Measurements from ENCODE around the gene ZNF408. TPM values are rescaled to one million over a fixed set of nuclear protein-coding genes. Genes with fewer than 3 reads are reported as not detected.

Gene ZNF408
- total and polyA plus RNA-seq, 2 donors (not counting 3 experiments of a cell fraction or from before 2014, with no cell fraction given), result 7.8 to 10.9 TPM

DNA sequence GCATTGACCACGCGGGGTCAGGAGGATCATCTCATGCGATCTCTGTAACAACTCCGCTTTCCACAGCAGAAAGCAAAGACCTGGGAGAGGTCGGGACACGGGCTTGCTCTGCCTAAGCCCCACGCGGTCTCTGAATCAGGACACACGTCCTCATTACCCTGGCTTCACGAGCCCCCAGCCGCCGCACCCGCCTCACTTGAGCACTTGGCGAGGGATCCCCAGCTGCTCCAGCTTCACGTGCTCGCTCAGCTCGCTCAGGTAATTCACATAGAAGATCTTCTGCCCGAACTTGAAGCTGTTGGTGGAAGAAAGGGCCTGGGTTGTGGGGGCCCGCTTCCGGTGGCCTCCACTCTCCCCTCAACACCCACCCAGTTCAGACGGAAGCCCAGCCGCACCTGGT lies 20.0 kb upstream of the ZNF408 start:
- intact Hi-C loops (cut with micrococcal nuclease) (no loop called here), dilution Hi-C loops (cut with MboI; ENCODE audit: extremely low pct_ligation_motif_present, low sequenced_read_pairs) (no loop called here)
- H3K9me1 ChIP-seq (replicated peaks; ENCODE audit: control insufficient read depth, extremely low read depth, insufficient read depth, low read length), result no peaks in the 10 kb centered on the region
- ChIA-PET POLR2A (no interaction called here), CTCF (no interaction called here)
- TF ChIP-seq, protein P1, sequence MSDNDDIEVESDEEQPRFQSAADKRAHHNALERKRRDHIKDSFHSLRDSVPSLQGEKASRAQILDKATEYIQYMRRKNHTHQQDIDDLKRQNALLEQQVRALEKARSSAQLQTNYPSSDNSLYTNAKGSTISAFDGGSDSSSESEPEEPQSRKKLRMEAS (IDR thresholded peaks at IDR 0.05; ENCODE audit: insufficient read depth, insufficient read length), result no peak
- H2AFZ ChIP-seq (ENCODE audit: low read depth, low read length), result no peak overlapping the region
- no peaks in the 10 kb centered on the region for H3K79me2 ChIP-seq (ENCODE audit: control insufficient read depth, insufficient read depth, low read length)
- H3K9me3 ChIP-seq (replicated peaks; ENCODE audit: control insufficient read depth, insufficient read depth, low read length), result no peaks in the 10 kb centered on the region
- H4K20me1 ChIP-seq (replicated peaks; ENCODE audit: control insufficient read depth, extremely low read depth, insufficient read depth, low read length), result no peaks in the 10 kb centered on the region
- no peaks in the 10 kb centered on the region for H3K27me3 ChIP-seq (ENCODE audit: control insufficient read depth in 2 of 2, insufficient read depth in 2 of 2, low read length in 2 of 2)
- H3K4me3 ChIP-seq (replicated peaks in 1 of 3; ENCODE audit: insufficient read depth in 1 of 3, low read depth in 1 of 3, low read length in 3 of 3), result no peak overlapping the region
- FAIRE-seq (no peak), DNase-seq (ENCODE audit: low read depth, low spot score) (no peak)
- peaks cover 0 to 29% of the 10 kb centered on the region in 2 experiments for H3K36me3 ChIP-seq (ENCODE audit: control insufficient read depth in 2 of 2, extremely low read depth in 1 of 2, insufficient read depth in 2 of 2, low read length in 2 of 2)
- BruUV-seq (replicated peaks), result no TSS peak
- no peaks in the 10 kb centered on the region for H3K4me1 ChIP-seq (ENCODE audit: control insufficient read depth, extremely low read depth, insufficient read depth, low read length)
- no peak overlapping the region for H3K9ac ChIP-seq (replicated peaks; ENCODE audit: extremely low read depth, insufficient read depth, low read length)
- no peak overlapping the region for H3K27ac ChIP-seq (ENCODE audit: insufficient read depth, low read depth, low read length)
- H3K4me2 ChIP-seq (ENCODE audit: insufficient read depth, low read length), result no peak overlapping the region

DNA sequence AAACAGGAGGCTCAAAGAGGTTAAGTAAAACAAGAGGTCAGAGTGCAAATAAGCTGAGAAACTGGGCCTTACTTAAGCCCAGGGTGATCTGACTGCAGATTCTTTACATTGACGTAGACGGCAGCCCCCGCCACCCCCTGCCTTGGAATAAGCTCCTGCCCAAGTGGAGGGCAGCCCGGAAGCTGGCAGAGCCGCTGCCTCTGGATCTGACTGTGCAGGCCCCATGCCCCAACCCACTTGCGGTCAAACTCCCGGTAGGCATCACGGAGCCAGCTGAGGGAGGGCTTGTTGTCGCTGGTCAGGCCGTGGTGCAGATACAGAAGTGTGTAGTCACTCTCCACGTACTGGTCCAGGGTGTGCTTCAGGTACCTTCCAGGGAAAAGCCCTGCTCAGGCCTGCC lies 19.0 kb upstream of the ZNF408 start:
- Histone ChIP-seq H2AFZ (ENCODE audit: low read depth, low read length) (no peak overlapping the region), H3K27ac (ENCODE audit: insufficient read depth, low read depth, low read length) (no peak overlapping the region), H3K79me2 (ENCODE audit: control insufficient read depth, insufficient read depth, low read length) (no peaks in the 10 kb centered on the region), H3K4me2 (ENCODE audit: insufficient read depth, low read length) (no peak overlapping the region), H3K4me1 (ENCODE audit: control insufficient read depth, extremely low read depth, insufficient read depth, low read length) (no peaks in the 10 kb centered on the region), H3K4me3 (replicated peaks in 1 of 3; ENCODE audit: insufficient read depth in 1 of 3, low read depth in 1 of 3, low read length in 3 of 3) (no peak overlapping the region), H3K36me3 (ENCODE audit: control insufficient read depth in 2 of 2, extremely low read depth in 1 of 2, insufficient read depth in 2 of 2, low read length in 2 of 2) (peaks cover 0 to 30% of the 10 kb centered on the region in 2 experiments), H4K20me1 (replicated peaks; ENCODE audit: control insufficient read depth, extremely low read depth, insufficient read depth, low read length) (no peaks in the 10 kb centered on the region), H3K9me3 (replicated peaks; ENCODE audit: control insufficient read depth, insufficient read depth, low read length) (no peaks in the 10 kb centered on the region), H3K27me3 (ENCODE audit: control insufficient read depth in 2 of 2, insufficient read depth in 2 of 2, low read length in 2 of 2) (no peaks in the 10 kb centered on the region), H3K9ac (replicated peaks; ENCODE audit: extremely low read depth, insufficient read depth, low read length) (no peak overlapping the region), H3K9me1 (replicated peaks; ENCODE audit: control insufficient read depth, extremely low read depth, insufficient read depth, low read length) (no peaks in the 10 kb centered on the region)
- intact Hi-C loops (cut with micrococcal nuclease) (no loop called here), dilution Hi-C loops (cut with MboI; ENCODE audit: extremely low pct_ligation_motif_present, low sequenced_read_pairs) (no loop called here)
- TF ChIP-seq POLR2AphosphoS5 (IDR thresholded peaks at IDR 0.05; ENCODE audit: insufficient read depth, low read depth, low read length) (no peak), MYC (IDR thresholded peaks at IDR 0.05; ENCODE audit: low read depth, low read length) (no peak), GATA2 (IDR thresholded peaks at IDR 0.05; ENCODE audit: insufficient read depth, insufficient read length, low read depth, low read length) (no peak), EZH2 (IDR thresholded peaks at IDR 0.05; ENCODE audit: borderline replicate concordance, low read depth, low read length, severe bottlenecking) (no peak), FOS (IDR thresholded peaks at IDR 0.05; ENCODE audit: borderline replicate concordance, insufficient read depth, low read length) (no peak), JUN (IDR thresholded peaks at IDR 0.05; ENCODE audit: borderline replicate concordance, insufficient read depth, insufficient read length, low read depth) (no peak), POLR2A (IDR thresholded peaks at IDR 0.05; ENCODE audit: low read depth, low read length) (no peak)
- TF ChIP-seq, protein P2, sequence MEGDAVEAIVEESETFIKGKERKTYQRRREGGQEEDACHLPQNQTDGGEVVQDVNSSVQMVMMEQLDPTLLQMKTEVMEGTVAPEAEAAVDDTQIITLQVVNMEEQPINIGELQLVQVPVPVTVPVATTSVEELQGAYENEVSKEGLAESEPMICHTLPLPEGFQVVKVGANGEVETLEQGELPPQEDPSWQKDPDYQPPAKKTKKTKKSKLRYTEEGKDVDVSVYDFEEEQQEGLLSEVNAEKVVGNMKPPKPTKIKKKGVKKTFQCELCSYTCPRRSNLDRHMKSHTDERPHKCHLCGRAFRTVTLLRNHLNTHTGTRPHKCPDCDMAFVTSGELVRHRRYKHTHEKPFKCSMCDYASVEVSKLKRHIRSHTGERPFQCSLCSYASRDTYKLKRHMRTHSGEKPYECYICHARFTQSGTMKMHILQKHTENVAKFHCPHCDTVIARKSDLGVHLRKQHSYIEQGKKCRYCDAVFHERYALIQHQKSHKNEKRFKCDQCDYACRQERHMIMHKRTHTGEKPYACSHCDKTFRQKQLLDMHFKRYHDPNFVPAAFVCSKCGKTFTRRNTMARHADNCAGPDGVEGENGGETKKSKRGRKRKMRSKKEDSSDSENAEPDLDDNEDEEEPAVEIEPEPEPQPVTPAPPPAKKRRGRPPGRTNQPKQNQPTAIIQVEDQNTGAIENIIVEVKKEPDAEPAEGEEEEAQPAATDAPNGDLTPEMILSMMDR (IDR thresholded peaks at IDR 0.05; ENCODE audit: extremely low read depth in 1 of 2, insufficient read depth in 1 of 2, low read depth in 1 of 2, low read length in 2 of 2), result no peak
- TF ChIP-seq, protein P1 (IDR thresholded peaks at IDR 0.05; ENCODE audit: insufficient read depth, insufficient read length), result no peak
- DNase-seq (ENCODE audit: low read depth, low spot score) (no peak), FAIRE-seq (no peak)
- ChIA-PET POLR2A (no interaction called here), CTCF (no interaction called here)
- no TSS peak for BruUV-seq (replicated peaks)

All from endothelial cell of umbilical vein (primary cell).